Natural killer cell treated with Interleukin-12 subunit alpha and Interleukin-12 subunit beta and Interleukin-15 and Interleukin-18, amount 100 ng/mL, for 72 hours (primary cell): Measurements from ENCODE around the gene TDRD7. TPM values are rescaled to one million over a fixed set of nuclear protein-coding genes. Genes with fewer than 3 reads are reported as not detected.
A peak's percentile ranks its signal among the peaks of the same experiment; 100 is the strongest.

Experiments
- ATAC-seq, 2 donors: fragments of 150-1000 bp; cut with Tn5 transposase in 1 of 2; sonication (Bioruptor Pico), chemical (Tn5 transposase) in 1 of 2; 2 replicates each; pipeline ENCODE4 v1.10.0; 2021
- DNase-seq: peaks from one replicate; pipeline ENCODE4 v3.0.0; 2022; ENCODE audit warnings: low spot score
- H3K27ac Mint-ChIP-seq, 2 donors: 1 replicate in 1 of 2; 2 replicates in 1 of 2; pipeline ENCODE4 v1.8.0; 2022; ENCODE audit warnings: mixed read lengths in 2 of 2, mild to moderate bottlenecking in 1 of 2, moderate library complexity in 1 of 2
- H3K27me3 Mint-ChIP-seq, 2 donors: 1 replicate in 1 of 2; 2 replicates in 1 of 2; pipeline ENCODE4 v1.8.0; 2022; ENCODE audit warnings: mixed read lengths in 2 of 2
- H3K36me3 Mint-ChIP-seq: one replicate; pipeline ENCODE4 v1.8.0; 2022; ENCODE audit warnings: mixed read lengths
- H3K4me1 Mint-ChIP-seq, 2 donors: 1 replicate in 1 of 2; 2 replicates in 1 of 2; pipeline ENCODE4 v1.8.0; 2022; ENCODE audit warnings: low read depth in 2 of 2, mixed read lengths in 2 of 2, mild to moderate bottlenecking in 1 of 2
- H3K4me3 Mint-ChIP-seq: one replicate; pipeline ENCODE4 v1.8.0; 2022; ENCODE audit warnings: mixed read lengths
- H3K9me3 Mint-ChIP-seq: 2 replicates; pipeline ENCODE4 v1.8.0; 2022; ENCODE audit warnings: mixed read lengths
- total RNA-seq, 2 donors: library from RNA; stranded (reverse); gene quantifications; one replicate each; pipeline ENCODE4 v1.2.3, GENCODE V29; 2022

The TDRD7 gene
- total RNA-seq, 2 donors from 2014 or later: 4.5 to 10.3 TPM

GRCh38 chr9:97396256-97396655, 15.6 kb upstream of the TDRD7 start:
- DNase-seq (no peak), ATAC-seq (no peak)
- Mint-ChIP-seq H3K9me3 (no peaks in the 10 kb centered on the region), H3K27me3 (peaks cover 29 to 32% of the 10 kb centered on the region in 2 donors), H3K27ac (no peak overlapping the region), H3K36me3 (no peaks in the 10 kb centered on the region), H3K4me1 (peaks cover 18 to 20% of the 10 kb centered on the region in 2 donors), H3K4me3 (no peak overlapping the region)

GRCh38 chr9:97397220-97397619, 14.7 kb upstream of the TDRD7 start:
- H3K4me3 Mint-ChIP-seq: peak overlapping the region; percentile 27
- peak; percentile 77 for DNase-seq
- peak overlapping the region in 1 of 2 donors; percentile 25 for H3K27ac Mint-ChIP-seq
- peaks cover 17 to 20% of the 10 kb centered on the region in 2 donors for H3K4me1 Mint-ChIP-seq
- no peaks in the 10 kb centered on the region for H3K9me3 Mint-ChIP-seq
- H3K27me3 Mint-ChIP-seq: peaks cover 28 to 29% of the 10 kb centered on the region in 2 donors
- ATAC-seq: peak; percentile 96 to 99
- H3K36me3 Mint-ChIP-seq: no peaks in the 10 kb centered on the region

- Mint-ChIP-seq H3K4me3 (peak overlapping the region; percentile 68), H3K4me1 (peaks cover 17 to 20% of the 10 kb centered on the region in 2 donors), H3K27me3 (peaks cover 18 to 21% of the 10 kb centered on the region in 2 donors), H3K36me3 (peaks cover 9% of the 10 kb centered on the region), H3K27ac (peak overlapping the region in 1 of 2 donors; percentile 33), H3K9me3 (peaks cover 4% of the 10 kb centered on the region)
- ATAC-seq (peak; percentile 34 to 63), DNase-seq (peak; percentile 80)
These were observed 12.7 kb upstream of the TDRD7 start for GRCh38 chr9:97398999-97399758.

GRCh38 chr9:97403746-97404316, 8.1 kb upstream of the TDRD7 start:
- Mint-ChIP-seq H3K4me3 (no peak overlapping the region), H3K9me3 (peaks cover 4% of the 10 kb centered on the region), H3K36me3 (peaks cover 13% of the 10 kb centered on the region), H3K4me1 (peaks cover 3 to 4% of the 10 kb centered on the region in 2 donors), H3K27me3 (peaks cover 36 to 47% of the 10 kb centered on the region in 2 donors), H3K27ac (no peak overlapping the region)
- DNase-seq (no peak), ATAC-seq (no peak)

- Mint-ChIP-seq H3K27me3 (peaks cover 32 to 49% of the 10 kb centered on the region in 2 donors), H3K4me1 (no peaks in the 10 kb centered on the region)
These were observed 6.3 kb upstream of the TDRD7 start for GRCh38 chr9:97405551-97405950.

GRCh38 chr9:97406620-97407177, 5.2 kb upstream of the TDRD7 start:
- H3K4me3 Mint-ChIP-seq: no peak overlapping the region
- peaks cover 32 to 49% of the 10 kb centered on the region in 2 donors for H3K27me3 Mint-ChIP-seq
- no peak for ATAC-seq

More at GRCh38 chr9:97405551-97405950, 6.3 kb upstream of the TDRD7 start:
- Mint-ChIP-seq H3K27ac (no peak overlapping the region), H3K9me3 (peaks cover 4% of the 10 kb centered on the region), H3K36me3 (peaks cover 13% of the 10 kb centered on the region), H3K4me3 (no peak overlapping the region)
- no peak for ATAC-seq
- no peak for DNase-seq

GRCh38 chr9:97408562-97408961, 3.3 kb upstream of the TDRD7 start:
- peaks cover 31 to 46% of the 10 kb centered on the region in 2 donors for H3K27me3 Mint-ChIP-seq

More at GRCh38 chr9:97406620-97407177, 5.2 kb upstream of the TDRD7 start:
- H3K27ac Mint-ChIP-seq: no peak overlapping the region
- peaks cover 5 to 6% of the 10 kb centered on the region in 2 donors for H3K4me1 Mint-ChIP-seq
- H3K36me3 Mint-ChIP-seq: peaks cover 13% of the 10 kb centered on the region
- no peak for DNase-seq
- peaks cover 4% of the 10 kb centered on the region for H3K9me3 Mint-ChIP-seq

GRCh38 chr9:97411440-97411788, 482 bp upstream of the TDRD7 start:
- H3K4me1 Mint-ChIP-seq: peaks cover 20 to 30% of the 10 kb centered on the region in 2 donors
- H3K4me3 Mint-ChIP-seq: peak overlapping the region; percentile 92
- no peaks in the 10 kb centered on the region for H3K9me3 Mint-ChIP-seq
- no peaks in the 10 kb centered on the region for H3K36me3 Mint-ChIP-seq
- H3K27me3 Mint-ChIP-seq: peaks cover 20 to 29% of the 10 kb centered on the region in 2 donors
- ATAC-seq (no peak), DNase-seq (no peak)
- peak overlapping the region; percentile 43 to 61 for H3K27ac Mint-ChIP-seq

More at GRCh38 chr9:97408562-97408961, 3.3 kb upstream of the TDRD7 start:
- H3K36me3 Mint-ChIP-seq: peaks cover 11% of the 10 kb centered on the region
- peaks cover 4% of the 10 kb centered on the region for H3K9me3 Mint-ChIP-seq
- DNase-seq (no peak), ATAC-seq (no peak)
- H3K4me3 Mint-ChIP-seq: no peak overlapping the region
- no peak overlapping the region for H3K27ac Mint-ChIP-seq
- peaks cover 12 to 17% of the 10 kb centered on the region in 2 donors for H3K4me1 Mint-ChIP-seq

- Mint-ChIP-seq H3K4me1 (peaks cover 30 to 42% of the 10 kb centered on the region in 2 donors), H3K9me3 (no peaks in the 10 kb centered on the region), H3K27me3 (peaks cover 11 to 15% of the 10 kb centered on the region in 2 donors), H3K36me3 (no peaks in the 10 kb centered on the region), H3K27ac (peak overlapping the region; percentile 4 to 38), H3K4me3 (peak overlapping the region; percentile 65)
- no peak for DNase-seq
- ATAC-seq: no peak
These were observed 910 bp downstream of the TDRD7 start for GRCh38 chr9:97412626-97413385.

GRCh38 chr9:97413462-97413861, 1.6 kb downstream of the TDRD7 start:
- ATAC-seq: no peak
- H3K27ac Mint-ChIP-seq: peak overlapping the region; percentile 4 to 38
- H3K36me3 Mint-ChIP-seq: no peaks in the 10 kb centered on the region
- H3K9me3 Mint-ChIP-seq: no peaks in the 10 kb centered on the region
- no peak for DNase-seq
- peaks cover 30 to 48% of the 10 kb centered on the region in 2 donors for H3K4me1 Mint-ChIP-seq
- H3K4me3 Mint-ChIP-seq: peak overlapping the region; percentile 65
- peaks cover 4 to 8% of the 10 kb centered on the region in 2 donors for H3K27me3 Mint-ChIP-seq

GRCh38 chr9:97415146-97415545, 3.2 kb downstream of the TDRD7 start:
- DNase-seq (no peak), ATAC-seq (no peak)
- peaks cover 35 to 63% of the 10 kb centered on the region in 2 donors for H3K4me1 Mint-ChIP-seq
- H3K9me3 Mint-ChIP-seq: no peaks in the 10 kb centered on the region
- H3K27ac Mint-ChIP-seq: peak overlapping the region in 1 of 2 donors; percentile 11
- H3K27me3 Mint-ChIP-seq: no peaks in the 10 kb centered on the region
- no peak overlapping the region for H3K4me3 Mint-ChIP-seq
- H3K36me3 Mint-ChIP-seq: no peaks in the 10 kb centered on the region

GRCh38 chr9:97418880-97419279, 7.0 kb downstream of the TDRD7 start:
- Mint-ChIP-seq H3K27ac (no peak overlapping the region), H3K27me3 (no peaks in the 10 kb centered on the region), H3K4me1 (peaks cover 23 to 46% of the 10 kb centered on the region in 2 donors), H3K9me3 (no peaks in the 10 kb centered on the region), H3K4me3 (no peak overlapping the region), H3K36me3 (no peaks in the 10 kb centered on the region)
- DNase-seq (no peak), ATAC-seq (no peak)

GRCh38 chr9:97419309-97419867, 7.5 kb downstream of the TDRD7 start:
- no peaks in the 10 kb centered on the region for H3K36me3 Mint-ChIP-seq
- H3K27ac Mint-ChIP-seq: no peak overlapping the region
- H3K27me3 Mint-ChIP-seq: no peaks in the 10 kb centered on the region
- H3K9me3 Mint-ChIP-seq: no peaks in the 10 kb centered on the region
- peaks cover 26 to 48% of the 10 kb centered on the region in 2 donors for H3K4me1 Mint-ChIP-seq
- ATAC-seq (no peak), DNase-seq (no peak)
- no peak overlapping the region for H3K4me3 Mint-ChIP-seq
